Trophoblast cell (in vitro differentiated cells and primary cell): ENCODE measurements around the gene MGME1.

ENCODE experiments used
- DNase-seq, 2 donors: peaks; one replicate each; pipeline ENCODE4 v3.0.0-alpha.2; 2016
- H2AFZ ChIP-seq: 2 replicates; pipeline ENCODE4 v1.6.1; 2013; ENCODE audit warnings: low read length, moderate library complexity, mild to moderate bottlenecking; ENCODE audit not compliant: insufficient read depth, poor library complexity
- H2AK5ac ChIP-seq: 2 replicates; pipeline ENCODE4 v1.6.1; 2013; ENCODE audit warnings: mild to moderate bottlenecking, low read length
- H2BK120ac ChIP-seq: 2 replicates; pipeline ENCODE4 v1.6.1; 2013; ENCODE audit warnings: low read length, mild to moderate bottlenecking, moderate library complexity; ENCODE audit not compliant: insufficient read depth, poor library complexity
- H2BK12ac ChIP-seq: 2 replicates; pipeline ENCODE4 v1.6.1; 2013; ENCODE audit warnings: mild to moderate bottlenecking, low read length, moderate library complexity
- H2BK5ac ChIP-seq: 2 replicates; pipeline ENCODE4 v1.6.1; 2013; ENCODE audit warnings: low read length, low read depth, moderate library complexity, mild to moderate bottlenecking; ENCODE audit not compliant: poor library complexity
- H3K14ac ChIP-seq: 2 replicates; pipeline ENCODE4 v1.6.1; 2013; ENCODE audit warnings: mild to moderate bottlenecking, low read length
- H3K18ac ChIP-seq: 2 replicates; pipeline ENCODE4 v1.6.1; 2013; ENCODE audit warnings: mild to moderate bottlenecking, low read length
- H3K23ac ChIP-seq: 2 replicates; pipeline ENCODE4 v1.6.1; 2013; ENCODE audit warnings: low read length
- H3K27ac ChIP-seq: 2 replicates; pipeline ENCODE4 v1.5.1; 2013; ENCODE audit warnings: low read depth, mild to moderate bottlenecking, inconsistent platforms, low read length, moderate library complexity
- H3K27me3 ChIP-seq: 2 replicates; pipeline ENCODE4 v1.6.1; 2013; ENCODE audit warnings: inconsistent platforms, mild to moderate bottlenecking, low read length, moderate library complexity; ENCODE audit not compliant: insufficient read depth
- H3K36me3 ChIP-seq, 2 experiments: 1 replicate in 1 of 2; 2 replicates in 1 of 2; pipeline ENCODE4 v1.6.1; 2013; ENCODE audit warnings: low read length in 2 of 2, mild to moderate bottlenecking in 2 of 2, moderate library complexity in 1 of 2; ENCODE audit not compliant: insufficient read depth in 2 of 2, control insufficient read depth in 1 of 2
- H3K4ac ChIP-seq: 2 replicates; pipeline ENCODE4 v1.6.1; 2013; ENCODE audit warnings: low read depth, mild to moderate bottlenecking, low read length, moderate library complexity
- H3K4me1 ChIP-seq, 2 experiments: 1 replicate in 1 of 2; 2 replicates in 1 of 2; pipeline ENCODE4 v1.6.1; 2013; ENCODE audit warnings: low read length in 2 of 2, mild to moderate bottlenecking in 2 of 2, moderate library complexity in 1 of 2; ENCODE audit not compliant: insufficient read depth in 2 of 2, control insufficient read depth in 1 of 2
- H3K4me2 ChIP-seq: 2 replicates; pipeline ENCODE4 v1.6.1; 2013; ENCODE audit warnings: inconsistent platforms, mild to moderate bottlenecking, low read length, moderate library complexity
- H3K4me3 ChIP-seq: 2 replicates; pipeline ENCODE4 v1.5.1; 2013; ENCODE audit warnings: mild to moderate bottlenecking, low read depth, low read length, inconsistent platforms
- H3K79me1 ChIP-seq: one replicate; pipeline ENCODE4 v1.6.1; 2013; ENCODE audit warnings: low read length
- H3K79me2 ChIP-seq: 2 replicates; pipeline ENCODE4 v1.6.1; 2013; ENCODE audit warnings: low read length, mild to moderate bottlenecking; ENCODE audit not compliant: control insufficient read depth, insufficient read depth, poor library complexity
- H3K9ac ChIP-seq: 2 replicates; pipeline ENCODE4 v1.6.1; 2013; ENCODE audit warnings: mild to moderate bottlenecking, low read length
- H3K9me3 ChIP-seq: 2 replicates; pipeline ENCODE4 v1.6.1; 2013; ENCODE audit warnings: low read depth, mild to moderate bottlenecking, control low read depth, inconsistent platforms, low read length; ENCODE audit not compliant: insufficient read depth
- H4K12ac ChIP-seq: 2 replicates; pipeline ENCODE4 v1.6.1; 2013; ENCODE audit warnings: low read depth, mild to moderate bottlenecking, low read length, moderate library complexity
- H4K8ac ChIP-seq: 2 replicates; pipeline ENCODE4 v1.6.1; 2013; ENCODE audit warnings: low read depth, mild to moderate bottlenecking, low read length, moderate library complexity
- H4K91ac ChIP-seq: one replicate; pipeline ENCODE4 v1.6.1; 2013; ENCODE audit warnings: low read depth, mild to moderate bottlenecking, low read length, moderate library complexity
- WGBS: extraction: QIAGEN DNeasy Blood & Tissue Kit; methylation state at CpG from one replicate; pipeline ENCODE4 v1.1.7; 2013; ENCODE audit warnings: missing lambda C conversion rate; ENCODE audit not compliant: insufficient read length, insufficient coverage; ENCODE audit errors: extremely low coverage; 5-methylcytosine and 5-hydroxymethylcytosine counted together

Gene MGME1

DNA sequence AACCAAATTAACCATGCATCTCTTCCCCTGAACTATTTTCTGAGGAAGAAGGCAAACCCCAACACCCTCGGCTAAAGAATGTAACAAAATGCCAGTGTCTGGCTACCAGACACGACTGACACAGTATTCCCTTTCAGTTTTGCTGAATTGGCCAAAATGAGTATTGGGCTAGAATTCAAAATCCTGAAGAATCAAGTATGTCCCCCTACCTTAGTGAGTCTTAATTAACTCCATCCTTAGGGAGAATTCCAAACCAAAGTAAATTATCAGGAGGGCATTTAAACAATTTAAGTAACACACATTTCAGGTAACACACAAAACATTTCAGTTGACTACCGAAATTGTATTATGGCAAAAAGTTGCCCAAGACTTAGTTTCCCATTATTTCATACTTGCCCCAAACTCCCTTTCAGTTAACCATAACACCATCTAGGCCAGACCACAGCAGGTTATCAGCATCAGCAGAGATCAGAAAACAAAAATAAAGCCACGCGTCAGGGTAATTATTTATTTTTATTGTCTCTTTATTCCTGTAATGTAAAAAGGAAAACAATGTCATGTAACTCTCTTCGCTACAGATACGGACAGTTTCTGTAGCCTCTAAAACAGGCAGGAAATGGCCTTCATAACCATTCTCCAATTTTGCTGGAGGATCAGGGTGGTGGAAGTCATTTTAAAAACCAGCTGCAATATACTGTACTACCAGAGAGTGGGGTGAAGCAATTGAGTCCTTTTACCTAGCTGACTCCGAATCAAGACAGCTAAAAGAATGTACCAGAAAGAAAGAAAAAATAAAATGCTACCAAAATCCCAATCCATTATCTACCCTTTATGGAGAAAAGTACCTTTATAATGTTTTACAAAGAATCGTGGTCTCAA lies 2.1 kb upstream of the MGME1 start:
- Histone ChIP-seq H2AFZ (no peak overlapping the region), H3K79me2 (peaks cover 41% of the 10 kb centered on the region), H3K23ac (no peak overlapping the region), H3K14ac (no peak overlapping the region), H3K4me1 (peaks cover 7 to 8% of the 10 kb centered on the region in 2 experiments), H4K8ac (no peak overlapping the region), H4K12ac (no peak overlapping the region), H2BK120ac (no peak overlapping the region), H3K4me2 (peak overlapping the region; percentile 72), H3K18ac (no peak overlapping the region), H3K9me3 (no peaks in the 10 kb centered on the region), H3K9ac (no peak overlapping the region), H2BK12ac (no peak overlapping the region), H3K27ac (peak overlapping the region; percentile 22), H3K4me3 (no peak overlapping the region), H2AK5ac (no peak overlapping the region), H2BK5ac (no peak overlapping the region), H4K91ac (no peak overlapping the region), H3K4ac (peak overlapping the region; percentile 93), H3K79me1 (peaks cover 26% of the 10 kb centered on the region), H3K36me3 (peaks cover 2 to 6% of the 10 kb centered on the region in 2 experiments), H3K27me3 (no peaks in the 10 kb centered on the region)
- peak in 1 of 2 donors; percentile 41 for DNase-seq
- no CpG with 5 or more reads among the region's 9 CpGs for WGBS

DNA sequence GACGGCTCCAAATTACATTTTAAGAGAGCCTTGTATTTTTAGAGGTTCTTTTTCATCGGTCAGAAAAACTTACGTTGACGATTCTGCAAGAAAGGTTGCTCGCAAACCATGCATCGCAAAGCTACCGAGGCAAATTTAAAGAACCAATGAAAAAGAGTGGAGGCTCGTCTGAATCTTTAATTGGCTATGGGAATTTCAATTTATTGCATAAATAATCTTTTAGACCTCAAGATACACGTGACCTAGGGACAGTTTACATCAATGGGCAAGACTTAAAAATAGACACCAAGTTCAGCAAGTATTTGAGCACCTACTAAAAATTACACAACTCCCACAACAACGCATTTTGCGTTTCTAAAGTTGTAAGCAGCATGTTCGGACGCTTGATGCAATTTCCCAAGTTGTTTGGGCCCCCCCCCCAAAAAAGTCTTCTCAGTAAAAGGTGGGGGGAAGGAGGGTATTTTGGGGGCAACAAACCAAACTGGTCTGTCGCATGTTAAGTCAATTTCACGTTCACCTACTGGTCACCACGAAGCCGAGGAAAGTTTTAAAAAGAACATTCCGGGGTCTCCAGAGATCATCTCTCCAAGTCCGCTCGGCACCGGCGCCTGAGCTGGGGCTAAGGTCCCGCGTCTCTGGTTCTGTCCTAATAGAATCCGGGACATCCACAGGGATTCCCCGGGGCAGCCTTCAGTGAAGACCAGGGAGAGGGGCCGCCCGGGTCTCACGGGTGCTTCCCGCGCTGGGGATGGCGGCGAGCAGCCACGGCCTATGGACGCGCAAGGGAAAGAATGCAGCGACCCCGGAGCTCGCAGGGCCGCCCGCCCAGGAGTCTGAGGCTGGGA lies 1.1 kb upstream of the MGME1 start:
- H3K36me3 ChIP-seq, result peaks cover 2 to 6% of the 10 kb centered on the region in 2 experiments
- H2AK5ac ChIP-seq, result peak overlapping the region; percentile 85
- peaks cover 40% of the 10 kb centered on the region for H3K79me2 ChIP-seq
- no peaks in the 10 kb centered on the region for H3K9me3 ChIP-seq
- peak overlapping the region; percentile 67 for H4K12ac ChIP-seq
- peak overlapping the region; percentile 94 for H2BK5ac ChIP-seq
- no peak overlapping the region for H3K23ac ChIP-seq
- peak overlapping the region; percentile 89 for H3K4me2 ChIP-seq
- peaks cover 8 to 9% of the 10 kb centered on the region in 2 experiments for H3K4me1 ChIP-seq
- H3K4ac ChIP-seq, result peak overlapping the region; percentile 98
- peak overlapping the region; percentile 33 for H2BK12ac ChIP-seq
- peak overlapping the region; percentile 86 for H3K18ac ChIP-seq
- peak overlapping the region; percentile 98 for H3K27ac ChIP-seq
- H3K14ac ChIP-seq, result peak overlapping the region; percentile 92
- H4K91ac ChIP-seq, result peak overlapping the region; percentile 92
- H2AFZ ChIP-seq, result peak overlapping the region; percentile 67
- peak overlapping the region; percentile 95 for H4K8ac ChIP-seq
- peaks cover 26% of the 10 kb centered on the region for H3K79me1 ChIP-seq
- peak overlapping the region; percentile 79 for H2BK120ac ChIP-seq
- peak overlapping the region; percentile 93 for H3K4me3 ChIP-seq
- no peaks in the 10 kb centered on the region for H3K27me3 ChIP-seq
- H3K9ac ChIP-seq, result peak overlapping the region; percentile 98
- no CpG with 5 or more reads among the region's 41 CpGs for WGBS
- peak in 1 of 2 donors; percentile 38 for DNase-seq

DNA sequence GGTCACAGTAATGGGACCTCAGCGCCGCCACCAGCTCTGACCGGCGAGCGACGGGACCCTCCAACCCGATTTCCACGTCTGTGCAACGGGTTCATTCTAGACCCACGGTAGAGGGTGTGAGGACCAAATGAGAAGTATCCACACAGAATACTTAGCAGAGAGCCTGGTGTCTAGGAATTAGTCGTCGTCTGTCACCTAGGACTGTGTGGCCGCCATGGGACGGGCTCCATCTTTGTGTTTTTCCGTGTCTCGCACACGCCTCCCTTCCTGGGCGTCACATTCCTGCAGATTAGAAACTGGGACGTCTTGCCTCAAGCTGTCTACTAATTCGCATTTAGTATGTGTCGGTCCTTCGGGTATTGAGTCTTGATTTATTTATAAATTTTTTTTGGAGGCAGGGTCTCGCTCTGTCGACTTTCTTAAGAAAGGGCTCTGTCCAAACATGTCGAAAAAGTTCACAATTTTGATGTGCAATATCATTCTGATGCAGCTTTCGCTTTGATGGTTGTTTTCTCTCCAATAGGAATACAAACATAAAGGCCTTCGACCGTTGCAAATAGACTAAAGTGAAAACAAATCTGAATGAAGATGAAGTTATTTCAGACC lies 563 bp downstream of the MGME1 start:
- Histone ChIP-seq H3K27ac (peak overlapping the region; percentile 98), H4K8ac (peak overlapping the region; percentile 94), H2BK12ac (peak overlapping the region; percentile 51), H2BK120ac (peak overlapping the region; percentile 92), H3K9me3 (no peaks in the 10 kb centered on the region), H3K9ac (peak overlapping the region; percentile 97), H3K79me1 (peaks cover 26% of the 10 kb centered on the region), H4K12ac (peak overlapping the region; percentile 93), H2BK5ac (peak overlapping the region; percentile 97), H3K4me3 (peak overlapping the region; percentile 90), H2AK5ac (peak overlapping the region; percentile 72), H3K18ac (peak overlapping the region; percentile 97), H3K23ac (peak overlapping the region; percentile 42), H3K27me3 (no peaks in the 10 kb centered on the region), H3K79me2 (peaks cover 33% of the 10 kb centered on the region), H4K91ac (peak overlapping the region; percentile 99), H3K14ac (peak overlapping the region; percentile 98), H3K4me1 (peaks cover 10% of the 10 kb centered on the region in 2 experiments), H3K4ac (peak overlapping the region; percentile 92), H3K36me3 (no peaks in the 10 kb centered on the region), H3K4me2 (peak overlapping the region; percentile 82), H2AFZ (peak overlapping the region; percentile 85)
- WGBS, result no CpG with 5 or more reads among the region's 28 CpGs
- peak; percentile 48 to 76 for DNase-seq

DNA sequence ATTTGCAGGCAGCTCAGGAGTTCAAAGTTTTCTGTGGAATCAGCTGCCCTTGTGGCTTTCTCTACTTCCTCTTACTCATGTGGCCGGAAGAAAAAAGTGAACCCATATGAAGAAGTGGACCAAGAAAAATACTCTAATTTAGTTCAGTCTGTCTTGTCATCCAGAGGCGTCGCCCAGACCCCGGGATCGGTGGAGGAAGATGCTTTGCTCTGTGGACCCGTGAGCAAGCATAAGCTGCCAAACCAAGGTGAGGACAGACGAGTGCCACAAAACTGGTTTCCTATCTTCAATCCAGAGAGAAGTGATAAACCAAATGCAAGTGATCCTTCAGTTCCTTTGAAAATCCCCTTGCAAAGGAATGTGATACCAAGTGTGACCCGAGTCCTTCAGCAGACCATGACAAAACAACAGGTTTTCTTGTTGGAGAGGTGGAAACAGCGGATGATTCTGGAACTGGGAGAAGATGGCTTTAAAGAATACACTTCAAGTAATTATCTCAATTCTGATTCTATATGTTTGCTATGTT lies 1.1 kb downstream of the MGME1 start:
- H3K9me3 ChIP-seq, result no peaks in the 10 kb centered on the region

More for the DNA sequence above, 1.1 kb downstream of the MGME1 start:
- Histone ChIP-seq H4K8ac (peak overlapping the region; percentile 82), H3K79me1 (peaks cover 26% of the 10 kb centered on the region), H3K4me1 (peaks cover 10% of the 10 kb centered on the region in 2 experiments), H3K23ac (no peak overlapping the region), H2BK120ac (peak overlapping the region; percentile 58), H2BK5ac (peak overlapping the region; percentile 97), H3K14ac (peak overlapping the region; percentile 86), H3K27ac (peak overlapping the region; percentile 98), H3K9ac (peak overlapping the region; percentile 63), H4K12ac (peak overlapping the region; percentile 81), H2BK12ac (no peak overlapping the region), H3K4ac (peak overlapping the region; percentile 33), H3K18ac (peak overlapping the region; percentile 61), H3K27me3 (no peaks in the 10 kb centered on the region), H2AFZ (peak overlapping the region; percentile 43), H4K91ac (peak overlapping the region; percentile 35), H3K79me2 (peaks cover 32% of the 10 kb centered on the region), H2AK5ac (no peak overlapping the region), H3K4me3 (peak overlapping the region; percentile 62), H3K4me2 (peak overlapping the region; percentile 82), H3K36me3 (no peaks in the 10 kb centered on the region)
- peak in 1 of 2 donors; percentile 52 for DNase-seq
- WGBS, result no CpG with 5 or more reads among the region's 9 CpGs
